ENCODE measurements around the gene ZNF792. TPM values are rescaled to one million over a fixed set of nuclear protein-coding genes. Genes with fewer than 3 reads are reported as not detected.
"Not testable (repeated sequence)": the region's sequence is repeated elsewhere in the genome, so short reads cannot be mapped to it uniquely, and the experiment has no call there.

ZNF792 gene
- total and polyA plus RNA-seq, 12 donors, result 1.6 to 5.9 (median 3.6) TPM

GRCh38 chr19:35011091-35011689 is 47.2 kb upstream of the ZNF792 start:
- 77 to 81% methylated on average over 13 of the region's 13 CpGs for WGBS, 2 donors
- ATAC-seq (no peak), DNase-seq (no peak)
- Histone ChIP-seq H3K27ac (peak overlapping the region in 5 of 10 donors; percentile 31 to 73 (median 66)), H3K27me3 (no peaks in the 10 kb centered on the region), H3K36me3 (peaks cover 0 to 81% (median 39%) of the 10 kb centered on the region in 9 donors), H3K4me3 (no peak overlapping the region), H3K4me1 (peaks cover 2 to 82% (median 37%) of the 10 kb centered on the region in 9 donors), H3K9me3 (no peaks in the 10 kb centered on the region)
- TF ChIP-seq, protein P1, sequence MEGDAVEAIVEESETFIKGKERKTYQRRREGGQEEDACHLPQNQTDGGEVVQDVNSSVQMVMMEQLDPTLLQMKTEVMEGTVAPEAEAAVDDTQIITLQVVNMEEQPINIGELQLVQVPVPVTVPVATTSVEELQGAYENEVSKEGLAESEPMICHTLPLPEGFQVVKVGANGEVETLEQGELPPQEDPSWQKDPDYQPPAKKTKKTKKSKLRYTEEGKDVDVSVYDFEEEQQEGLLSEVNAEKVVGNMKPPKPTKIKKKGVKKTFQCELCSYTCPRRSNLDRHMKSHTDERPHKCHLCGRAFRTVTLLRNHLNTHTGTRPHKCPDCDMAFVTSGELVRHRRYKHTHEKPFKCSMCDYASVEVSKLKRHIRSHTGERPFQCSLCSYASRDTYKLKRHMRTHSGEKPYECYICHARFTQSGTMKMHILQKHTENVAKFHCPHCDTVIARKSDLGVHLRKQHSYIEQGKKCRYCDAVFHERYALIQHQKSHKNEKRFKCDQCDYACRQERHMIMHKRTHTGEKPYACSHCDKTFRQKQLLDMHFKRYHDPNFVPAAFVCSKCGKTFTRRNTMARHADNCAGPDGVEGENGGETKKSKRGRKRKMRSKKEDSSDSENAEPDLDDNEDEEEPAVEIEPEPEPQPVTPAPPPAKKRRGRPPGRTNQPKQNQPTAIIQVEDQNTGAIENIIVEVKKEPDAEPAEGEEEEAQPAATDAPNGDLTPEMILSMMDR (IDR thresholded peaks at IDR 0.05), result no peak
- intact Hi-C loops (cut with DNase I), result loop anchor here in 1 of 10 donors (5.0 kb wide), 1 partner anchor 39 kb away; no protein-coding TSS in a partner anchor

DNA sequence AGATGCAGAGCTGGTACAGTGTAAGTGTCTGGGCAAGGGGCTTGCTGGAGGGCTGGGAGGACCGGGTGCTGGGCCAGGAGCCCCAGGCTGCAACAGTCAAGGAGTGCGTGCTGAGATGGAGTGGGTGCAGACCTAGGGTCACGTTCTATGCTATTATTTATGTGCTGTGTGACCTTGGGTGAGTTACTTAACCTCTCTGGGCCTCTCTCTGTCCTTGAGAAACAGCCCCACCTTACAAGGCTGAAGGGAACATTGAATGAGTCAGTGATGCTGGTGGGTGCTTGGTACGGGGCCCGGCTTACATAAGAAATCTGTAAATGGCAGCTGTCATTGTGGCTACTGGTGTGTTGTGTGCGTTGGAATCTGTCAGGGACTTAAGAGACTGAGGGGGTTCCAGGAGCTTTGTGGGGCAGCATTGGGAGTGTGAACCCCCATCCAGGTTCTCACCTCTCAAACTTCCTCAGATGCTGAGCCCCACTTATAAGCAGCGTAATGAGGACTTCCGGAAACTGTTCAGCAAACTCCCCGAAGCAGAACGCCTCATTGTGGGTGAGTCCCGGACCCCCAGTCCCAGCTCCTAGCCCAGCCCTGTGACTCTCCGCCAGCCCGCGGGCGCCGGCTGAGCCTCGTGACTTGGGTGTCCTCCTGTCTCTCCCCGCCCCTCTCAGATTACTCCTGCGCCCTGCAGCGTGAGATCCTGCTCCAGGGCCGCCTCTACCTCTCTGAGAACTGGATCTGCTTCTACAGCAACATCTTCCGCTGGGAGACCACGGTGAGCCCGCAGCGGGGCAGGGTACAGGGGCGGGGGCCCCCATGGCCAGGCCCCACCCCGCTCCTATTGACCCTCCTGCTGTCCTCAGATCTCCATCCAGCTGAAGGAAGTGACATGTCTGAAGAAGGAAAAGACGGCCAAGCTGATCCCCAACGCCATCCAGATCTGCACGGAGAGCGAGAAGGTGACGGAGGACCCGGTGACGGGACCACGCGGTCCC is 45.7 kb upstream of the ZNF792 start:
- Histone ChIP-seq H3K27me3 (no peaks in the 10 kb centered on the region), H3K4me1 (peaks cover 2 to 80% (median 49%) of the 10 kb centered on the region in 9 donors), H3K36me3 (peaks cover 0 to 78% (median 32%) of the 10 kb centered on the region in 9 donors), H3K27ac (peak overlapping the region in 8 of 10 donors; percentile 7 to 91 (median 65)), H3K9me3 (no peaks in the 10 kb centered on the region), H3K4me3 (no peak overlapping the region)
- ATAC-seq, result no peak
- TF ChIP-seq, protein P1 (IDR thresholded peaks at IDR 0.05), result no peak
- intact Hi-C loops (cut with DNase I), result loop anchor here in 1 of 10 donors (5.0 kb wide), 1 partner anchor 37 kb away; no protein-coding TSS in a partner anchor
- DNase-seq, result no peak
- 88 to 90% methylated on average over 36 of the region's 36 CpGs for WGBS, 2 donors

GRCh38 chr19:35008891-35009341 is 44.9 kb upstream of the ZNF792 start:
- Histone ChIP-seq H3K4me1 (peaks cover 2 to 75% (median 57%) of the 10 kb centered on the region in 9 donors), H3K9me3 (no peaks in the 10 kb centered on the region), H3K4me3 (no peak overlapping the region), H3K27me3 (no peaks in the 10 kb centered on the region), H3K27ac (peak overlapping the region; percentile 31 to 91 (median 70)), H3K36me3 (peaks cover 0 to 74% (median 24%) of the 10 kb centered on the region in 9 donors)
- ATAC-seq, result peak; percentile 20 to 81 (median 62)
- intact Hi-C loops (cut with DNase I), result no loop called here
- DNase-seq, result peak; percentile 52 to 67
- TF ChIP-seq, protein P1 (IDR thresholded peaks at IDR 0.05), result no peak
- WGBS, 2 donors, result 59 to 74% methylated on average over 12 of the region's 12 CpGs

- ATAC-seq; intact Hi-C loops (cut with DNase I); DNase-seq; H3K27me3 ChIP-seq; H3K4me3 ChIP-seq; H3K9me3 ChIP-seq: not testable (repeated sequence)
- peaks cover 0 to 73% (median 22%) of the 10 kb centered on the region in 9 donors for H3K36me3 ChIP-seq
- H3K27ac ChIP-seq, result peak overlapping the region in 5 of 10 donors; percentile 21 to 91 (median 88)
- WGBS, 2 donors, result 94 to 97% methylated on average over 8 of the region's 8 CpGs
- peaks cover 0 to 75% (median 60%) of the 10 kb centered on the region in 9 donors for H3K4me1 ChIP-seq
Measured at GRCh38 chr19:35007427-35007826, 43.4 kb upstream of the ZNF792 start.

All from heart right ventricle (tissue), 16 donors.